ENCODE data around the gene PDXK. TPM values are rescaled to one million over a fixed set of nuclear protein-coding genes. Genes with fewer than 3 reads are reported as not detected.
A peak's percentile ranks its signal among the peaks of the same experiment; 100 is the strongest.

Gene PDXK
- total RNA-seq, 1 donor from 2014 or later, result 56.9 TPM

- no peak for DNase-seq (ENCODE audit: low spot score)
- intact Hi-C loops (cut with DNase I), result no loop called here
Measured at GRCh38 chr21:43719748-43720538, 1.0 kb downstream of the PDXK start.

- intact Hi-C loops (cut with DNase I), result no loop called here
- DNase-seq (ENCODE audit: low spot score), result no peak
Measured at GRCh38 chr21:43720539-43721166, 1.7 kb downstream of the PDXK start.

GRCh38 chr21:43721206-43721605 is 2.3 kb downstream of the PDXK start:
- intact Hi-C loops (cut with DNase I), result no loop called here
- DNase-seq (ENCODE audit: low spot score), result no peak

- intact Hi-C loops (cut with DNase I), result no loop called here
Measured at GRCh38 chr21:43721939-43722338, 3.0 kb downstream of the PDXK start.

GRCh38 chr21:43723648-43724047 is 4.7 kb downstream of the PDXK start:
- intact Hi-C loops (cut with DNase I), result no loop called here

More at GRCh38 chr21:43721939-43722338, 3.0 kb downstream of the PDXK start:
- DNase-seq (ENCODE audit: low spot score), result no peak

GRCh38 chr21:43726686-43727518 is 8.0 kb downstream of the PDXK start:
- intact Hi-C loops (cut with DNase I), result no loop called here

More at GRCh38 chr21:43723648-43724047, 4.7 kb downstream of the PDXK start:
- DNase-seq (ENCODE audit: low spot score), result no peak

GRCh38 chr21:43727519-43728153 is 8.7 kb downstream of the PDXK start:
- intact Hi-C loops (cut with DNase I), result no loop called here
- DNase-seq (ENCODE audit: low spot score), result no peak

More at GRCh38 chr21:43726686-43727518, 8.0 kb downstream of the PDXK start:
- no peak for DNase-seq (ENCODE audit: low spot score)

GRCh38 chr21:43728154-43728466 is 9.2 kb downstream of the PDXK start:
- DNase-seq (ENCODE audit: low spot score), result no peak
- intact Hi-C loops (cut with DNase I), result no loop called here

- intact Hi-C loops (cut with DNase I), result no loop called here
- DNase-seq (ENCODE audit: low spot score), result peak; percentile 98
Measured at GRCh38 chr21:43728467-43729390, 9.8 kb downstream of the PDXK start.

GRCh38 chr21:43731476-43731875 is 12.5 kb downstream of the PDXK start:
- DNase-seq (ENCODE audit: low spot score), result no peak
- intact Hi-C loops (cut with DNase I), result no loop called here

- intact Hi-C loops (cut with DNase I), result no loop called here
- DNase-seq (ENCODE audit: low spot score), result peak; percentile 74
Measured at GRCh38 chr21:43731891-43732711, 13.2 kb downstream of the PDXK start.

GRCh38 chr21:43733060-43733459 is 14.1 kb downstream of the PDXK start:
- no peak for DNase-seq (ENCODE audit: low spot score)
- intact Hi-C loops (cut with DNase I), result no loop called here

GRCh38 chr21:43733529-43734071 is 14.7 kb downstream of the PDXK start:
- intact Hi-C loops (cut with DNase I), result no loop called here
- no peak for DNase-seq (ENCODE audit: low spot score)

- intact Hi-C loops (cut with DNase I), result no loop called here
- no peak for DNase-seq (ENCODE audit: low spot score)
Measured at GRCh38 chr21:43734131-43734927, 15.4 kb downstream of the PDXK start.

- no peak for DNase-seq (ENCODE audit: low spot score)
- intact Hi-C loops (cut with DNase I), result no loop called here
Measured at GRCh38 chr21:43734928-43735229, 15.9 kb downstream of the PDXK start.

GRCh38 chr21:43735236-43736091 is 16.5 kb downstream of the PDXK start:
- intact Hi-C loops (cut with DNase I), result no loop called here

More at GRCh38 chr21:43735236-43736091, 16.5 kb downstream of the PDXK start:
- no peak for DNase-seq (ENCODE audit: low spot score)
